NK-92 treated with Interleukin-12 subunit alpha and Interleukin-12 subunit beta, amount 100 ng/mL, for 24 hours (cell line): ENCODE data around the gene WDPCP.
"Not testable (repeated sequence)": the region's sequence is repeated elsewhere in the genome, so short reads cannot be mapped to it uniquely, and the experiment has no call there.

Source experiments
- DNase-seq: peaks from one replicate; lab custom pipeline; 2025; lab: John Stamatoyannopoulos, UW

The WDPCP gene

GRCh38 chr2:63357722-63358121, 230.6 kb downstream of the WDPCP start:
- DNase-seq = not testable (repeated sequence)

DNA sequence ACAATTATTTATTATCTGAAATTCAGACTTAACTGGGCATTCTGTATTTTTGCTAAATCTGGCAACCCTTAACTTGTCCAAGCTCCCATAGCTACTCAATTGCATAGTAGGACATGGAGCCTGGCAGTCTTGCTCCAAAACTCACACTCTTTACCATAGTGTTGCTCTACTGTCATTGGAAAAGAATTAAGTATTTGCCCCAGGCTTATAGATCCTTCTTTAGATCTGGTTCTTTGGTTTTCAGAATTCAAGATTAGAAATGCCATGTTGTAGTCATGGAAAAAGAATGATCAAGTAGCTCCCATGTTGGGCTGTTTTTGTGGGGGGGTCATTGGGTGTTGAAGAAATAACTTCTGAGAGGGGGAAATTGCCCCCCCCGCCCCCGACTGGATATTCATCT, 240.9 kb downstream of the WDPCP start:
- DNase-seq = no peak

DNA sequence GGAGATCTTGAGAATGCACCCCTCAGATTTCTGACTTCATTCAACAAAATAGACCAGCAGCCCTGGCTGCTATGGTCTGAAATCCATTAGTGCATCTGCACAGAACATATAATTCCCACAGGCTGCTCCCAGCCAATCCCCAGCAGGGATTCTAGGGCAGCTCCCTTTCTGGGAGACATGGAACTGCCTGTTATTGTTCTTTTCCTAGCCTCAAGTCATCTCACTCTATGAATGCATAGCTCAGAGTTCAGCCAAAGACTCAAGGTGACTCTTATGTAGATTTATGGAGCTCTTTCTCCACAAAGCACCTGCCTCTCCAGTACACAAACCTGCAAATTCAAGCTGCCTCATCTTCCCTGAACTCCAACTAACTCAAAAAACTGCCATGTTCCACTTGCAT, 241.9 kb downstream of the WDPCP start:
- no peak for DNase-seq

GRCh38 chr2:63345285-63345633, 243.0 kb downstream of the WDPCP start:
- DNase-seq = no peak

DNA sequence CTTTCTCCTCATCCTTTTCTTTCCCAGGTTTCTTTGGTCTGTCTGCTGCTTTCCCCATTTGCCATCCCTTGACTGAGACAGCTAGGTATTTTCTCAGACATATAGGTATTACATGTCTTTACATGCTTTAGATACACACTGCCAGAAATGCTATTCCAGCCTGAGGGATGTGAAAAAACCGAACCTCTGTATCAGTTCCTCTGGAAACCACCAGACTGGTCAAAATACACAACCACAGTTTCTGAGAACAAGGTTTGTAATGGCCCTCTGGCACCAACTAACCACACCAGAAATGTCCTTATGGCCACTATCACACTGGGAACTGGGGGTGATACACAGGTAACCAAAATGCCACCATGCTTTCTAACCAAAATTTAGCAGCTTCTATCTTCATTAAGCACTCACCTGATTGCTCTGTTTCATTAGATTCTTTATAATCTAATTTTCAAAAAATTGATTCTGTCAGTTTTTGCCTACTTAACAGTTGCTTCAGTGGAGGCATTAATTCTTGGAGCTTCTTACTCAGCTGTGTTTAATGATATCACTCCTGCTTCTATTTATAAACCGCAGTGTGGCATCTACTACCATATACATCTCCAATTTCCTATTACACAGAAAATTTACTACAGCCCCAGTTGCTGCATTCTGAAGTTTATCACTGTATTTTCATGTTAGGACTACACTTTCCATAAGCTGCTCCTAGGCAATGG, 243.5 kb downstream of the WDPCP start:
- no peak for DNase-seq

- DNase-seq = no peak
These were observed 244.7 kb downstream of the WDPCP start for GRCh38 chr2:63343397-63344109.

DNA sequence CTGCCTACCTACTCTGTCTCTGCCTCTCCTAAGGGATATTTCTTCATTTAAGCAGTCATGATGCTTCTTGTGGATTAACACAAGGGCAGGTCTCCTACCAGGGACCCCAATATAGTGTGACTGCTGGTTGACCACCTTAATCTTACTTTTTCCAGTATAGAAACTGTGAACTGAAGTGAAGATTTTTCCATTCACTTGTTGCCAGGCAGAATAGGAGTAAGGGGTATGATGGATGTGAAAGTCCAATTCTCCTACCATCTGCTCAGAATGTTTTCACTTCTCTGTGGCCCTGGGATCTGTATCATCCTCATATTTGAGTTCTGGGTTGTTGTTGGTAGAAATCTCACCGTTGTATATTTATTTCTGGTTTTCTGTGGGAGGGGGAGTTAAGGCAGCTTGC, 247.8 kb downstream of the WDPCP start:
- no peak for DNase-seq

DNA sequence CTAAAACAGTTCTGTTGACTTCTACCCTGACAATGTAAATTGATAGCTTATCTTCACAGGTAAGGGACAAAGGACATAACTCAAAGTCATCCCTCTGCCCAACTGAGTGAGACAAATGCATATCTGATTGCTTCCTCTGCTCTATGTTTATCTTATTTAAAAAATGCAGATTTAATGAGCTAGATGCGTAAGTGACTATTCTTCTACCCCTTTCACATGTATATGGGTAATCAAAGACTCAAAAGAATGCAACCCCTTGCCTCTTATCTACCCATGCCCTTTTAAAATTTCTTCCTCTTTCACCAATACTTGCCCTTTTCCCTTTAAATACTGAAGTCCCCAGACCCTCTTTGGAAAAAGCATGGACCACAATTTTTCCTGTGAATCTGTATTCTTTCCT, 253.4 kb downstream of the WDPCP start:
- DNase-seq = no peak

GRCh38 chr2:63326473-63326872, 261.8 kb downstream of the WDPCP start:
- no peak for DNase-seq

GRCh38 chr2:63323662-63324061, 264.6 kb downstream of the WDPCP start:
- not testable (repeated sequence) for DNase-seq

- DNase-seq = not testable (repeated sequence)
These were observed 266.3 kb downstream of the WDPCP start for GRCh38 chr2:63321973-63322372.

DNA sequence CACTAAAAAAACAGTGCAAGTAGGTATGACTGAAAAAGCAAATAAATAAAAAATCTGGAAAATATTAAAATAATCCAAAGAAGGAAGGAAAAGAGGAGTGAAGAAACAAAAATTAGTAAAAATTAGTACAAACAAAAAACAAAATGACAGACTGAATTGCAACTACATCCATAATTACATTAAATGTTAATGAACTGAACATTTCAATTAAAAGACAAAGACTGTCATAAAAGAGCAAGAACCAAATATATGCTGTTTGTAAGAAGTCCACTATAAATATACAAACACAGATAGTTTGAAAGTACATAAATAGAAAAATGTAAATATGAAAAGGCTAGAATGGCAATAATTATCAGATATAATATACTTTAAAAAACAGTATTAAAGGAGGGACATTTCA, 267.6 kb downstream of the WDPCP start:
- DNase-seq = no peak

GRCh38 chr2:63310614-63311013, 277.7 kb downstream of the WDPCP start:
- no peak for DNase-seq

DNA sequence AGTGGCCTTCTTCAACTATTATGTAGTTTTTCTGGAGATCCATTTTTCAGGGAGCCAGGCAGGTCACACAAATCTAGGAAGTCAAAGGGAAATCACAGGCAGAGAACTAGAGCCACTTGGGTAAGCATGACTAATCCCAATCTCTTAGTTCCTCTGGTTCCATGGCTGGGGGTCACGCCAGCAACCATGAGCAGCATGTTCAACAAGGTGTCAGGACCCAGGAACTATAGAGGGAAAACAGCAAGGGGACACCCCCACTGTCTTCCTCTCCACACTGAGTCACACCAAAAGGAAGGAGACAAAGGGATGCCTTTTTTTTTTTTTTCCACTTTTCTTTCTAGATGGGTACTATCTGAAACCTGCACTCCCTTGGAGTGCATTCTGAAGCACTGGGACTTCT, 286.8 kb downstream of the WDPCP start:
- DNase-seq = no peak

DNA sequence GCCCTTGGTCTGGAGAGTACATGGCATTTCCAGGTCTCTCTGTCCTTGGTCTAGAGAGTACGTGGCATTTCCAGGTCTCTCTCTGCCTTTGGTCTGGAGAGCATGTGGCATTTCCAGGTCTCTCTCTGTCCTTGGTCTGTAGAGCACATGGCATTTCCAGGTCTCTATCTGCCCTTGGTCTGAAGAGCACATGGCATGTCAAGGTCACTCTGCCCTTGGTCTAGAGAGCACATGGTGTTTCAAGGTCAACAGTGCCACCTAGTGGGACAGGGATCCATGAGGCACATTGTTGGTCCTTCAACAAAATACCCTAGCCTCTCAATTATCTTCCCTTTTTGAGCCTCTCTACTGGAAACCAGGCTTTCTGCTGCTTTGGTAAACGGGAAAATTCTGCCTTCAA, 287.4 kb downstream of the WDPCP start:
- no peak for DNase-seq

- DNase-seq = no peak
These were observed 300.3 kb downstream of the WDPCP start for GRCh38 chr2:63287956-63288355.

- not testable (repeated sequence) for DNase-seq
These were observed 301.8 kb downstream of the WDPCP start for GRCh38 chr2:63286520-63286919.

GRCh38 chr2:63283273-63283672, 305.0 kb downstream of the WDPCP start:
- DNase-seq = no peak

DNA sequence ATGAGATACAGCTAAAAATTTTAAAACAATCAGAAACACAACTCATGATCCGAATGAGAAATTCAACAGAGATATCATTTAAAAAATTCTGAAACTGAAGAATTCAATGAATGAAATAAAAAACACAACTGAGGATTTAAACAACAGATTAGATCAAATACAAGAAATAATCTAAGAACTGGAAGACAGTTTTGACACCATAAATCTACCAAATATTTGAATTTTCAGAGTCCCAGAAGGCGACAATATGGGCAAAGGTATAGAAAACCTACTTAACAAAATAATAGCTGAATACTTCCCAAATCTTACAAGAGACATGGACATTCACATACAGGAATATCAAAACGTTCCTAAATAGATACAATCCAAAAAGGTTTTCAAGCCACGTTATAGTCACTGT, 315.7 kb downstream of the WDPCP start:
- DNase-seq = no peak

DNA sequence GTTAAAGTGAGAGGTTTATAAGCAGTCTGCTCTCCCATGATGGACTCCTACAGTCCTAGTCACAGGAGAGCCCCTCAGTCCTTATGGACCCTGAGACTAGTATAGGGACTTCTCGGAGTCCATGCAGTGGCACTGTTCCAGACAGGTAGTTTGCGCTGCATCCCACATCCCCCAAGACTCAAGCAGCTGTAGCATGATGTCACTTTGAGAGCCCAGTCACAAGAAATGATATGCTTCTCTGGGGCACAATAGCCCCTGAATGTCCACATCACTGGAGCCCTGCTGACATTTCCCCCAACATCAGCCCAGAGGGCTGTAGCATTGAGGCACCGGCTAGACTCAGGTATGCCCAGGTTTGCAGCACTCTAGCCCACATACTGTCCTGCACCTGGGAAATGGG, 317.6 kb downstream of the WDPCP start:
- DNase-seq = no peak

DNA sequence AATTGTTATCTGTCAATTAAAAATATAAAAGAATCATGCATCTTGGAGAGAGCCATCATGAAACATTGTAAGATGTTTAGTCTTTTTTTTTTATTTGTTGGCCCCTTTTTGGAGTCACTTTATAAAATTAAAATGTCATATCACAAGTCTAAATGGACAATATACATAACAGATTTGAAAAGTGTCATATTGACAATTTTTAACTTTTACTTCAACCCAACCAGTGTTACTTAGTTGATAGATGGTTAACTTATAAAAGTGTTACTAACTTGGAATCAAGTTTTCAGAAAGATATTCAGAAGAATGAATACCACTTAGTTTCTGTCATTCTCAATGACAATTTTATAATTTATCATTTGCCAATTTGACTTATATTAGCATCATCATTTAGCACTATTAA, 319.3 kb downstream of the WDPCP start:
- no peak for DNase-seq

GRCh38 chr2:63261137-63261621, 327.1 kb downstream of the WDPCP start:
- DNase-seq = no peak

- DNase-seq = no peak
These were observed 330.8 kb downstream of the WDPCP start for GRCh38 chr2:63257473-63257872.

GRCh38 chr2:63249161-63249560, 339.1 kb downstream of the WDPCP start:
- DNase-seq = no peak
